K562 (cell line): ENCODE results near the gene ANTKMT. TPM values are rescaled to one million over a fixed set of nuclear protein-coding genes. Genes with fewer than 3 reads are reported as not detected.

Experiments
- ADNP ChIP-seq: fragments of 200-800 bp; sonication (Bioruptor generic); IDR thresholded peaks from 2 replicates; pipeline ENCODE4 v1.6.1; 2016; ENCODE audit warnings: missing genetic modification characterization, missing compliant biosample characterization
- ESRRA ChIP-seq: fragments of 450-650 bp; IDR thresholded peaks from 2 replicates; pipeline ENCODE4 v1.6.1; 2014; ENCODE audit warnings: low read depth, mild to moderate bottlenecking, moderate library complexity, borderline replicate concordance
- GATAD2B ChIP-seq: fragments of 450-650 bp; IDR thresholded peaks from 2 replicates; pipeline ENCODE4 v1.6.1; 2017; ENCODE audit warnings: mild to moderate bottlenecking, borderline replicate concordance
- HEY1 ChIP-seq: fragments of 250-450 bp; sonication (Bioruptor Pico); IDR thresholded peaks from 2 replicates; pipeline ENCODE4 v1.5.0; 2020; ENCODE audit warnings: mild to moderate bottlenecking, moderate library complexity, borderline replicate concordance
- HMGN3 ChIP-seq: IDR thresholded peaks from 2 replicates; pipeline ENCODE4 v1.6.1; 2011; ENCODE audit warnings: borderline replicate concordance, low read depth, mild to moderate bottlenecking, mixed read lengths, low read length; ENCODE audit not compliant: insufficient read length; ENCODE audit errors: extremely low read depth
- HSF4 ChIP-seq: fragments of 250-450 bp; sonication (Bioruptor Pico); IDR thresholded peaks from 2 replicates; pipeline ENCODE4 v2.1.2; 2022; ENCODE audit warnings: mild to moderate bottlenecking, moderate library complexity, borderline replicate concordance
- JUNB ChIP-seq: fragments of 450-650 bp; formaldehyde crosslinking; conservative IDR thresholded peaks from 2 replicates; pipeline ENCODE4 v1.4.0; 2020; ENCODE audit warnings: mild to moderate bottlenecking
- LCOR ChIP-seq: sonication (generic); formaldehyde crosslinking; IDR thresholded peaks from 2 replicates; pipeline ENCODE4 v1.8.0; 2022; ENCODE audit warnings: mild to moderate bottlenecking, missing genetic modification reagents
- NFIC ChIP-seq: fragments of 450-650 bp; IDR thresholded peaks from 2 replicates; pipeline ENCODE4 v1.6.1; 2017; ENCODE audit warnings: mild to moderate bottlenecking, inconsistent platforms
- NONO ChIP-seq, 2 experiments: fragments of 200-400 bp in 1 of 2; fragments of 450-650 bp in 1 of 2; formaldehyde crosslinking in 1 of 2; IDR thresholded peaks; 2 replicates each; pipeline ENCODE4 v1.6.1; 2017; ENCODE audit warnings: low read depth in 2 of 2, mild to moderate bottlenecking in 2 of 2, moderate library complexity in 2 of 2, low read length in 1 of 2
- RFX1 ChIP-seq: fragments of 450-650 bp; IDR thresholded peaks from 2 replicates; pipeline ENCODE4 v1.6.1; 2016; ENCODE audit warnings: mild to moderate bottlenecking, moderate library complexity
- SMARCA4 ChIP-seq: fragments of 450-650 bp; IDR thresholded peaks from 2 replicates; pipeline ENCODE4 v1.6.1; 2016
- SMARCB1 ChIP-seq: IDR thresholded peaks from 2 replicates; pipeline ENCODE4 v1.6.1; 2011; ENCODE audit warnings: improper control_type of control experiment, low read depth; ENCODE audit not compliant: insufficient read length
- SUPT5H ChIP-seq: fragments of 450-650 bp; IDR thresholded peaks from 2 replicates; pipeline ENCODE4 v1.6.1; 2016
- TAF1 ChIP-seq: IDR thresholded peaks from 2 replicates; pipeline ENCODE4 v1.6.1; 2011; ENCODE audit warnings: mild to moderate bottlenecking, low read length, moderate library complexity; ENCODE audit not compliant: insufficient read depth, control insufficient read depth, severe bottlenecking; ENCODE audit errors: extremely low read depth
- ZBED1 ChIP-seq: IDR thresholded peaks from 2 replicates; pipeline ENCODE4 v1.6.1; 2014
- ZNF707 ChIP-seq: fragments of 250-450 bp; sonication (Bioruptor Pico); conservative IDR thresholded peaks from 2 replicates; pipeline ENCODE4 v1.8.0; 2022; ENCODE audit warnings: inconsistent platforms, mild to moderate bottlenecking, moderate library complexity
- ZNF75A ChIP-seq: fragments of 450-650 bp; formaldehyde crosslinking; IDR thresholded peaks from 2 replicates; pipeline ENCODE4 v1.4.0; 2020; ENCODE audit warnings: mild to moderate bottlenecking
- polyA plus RNA-seq, 8 experiments: library from polyadenylated mRNA; depleted of rRNA in 4 of 8; stranded (reverse) in 5 of 8; unstranded in 3 of 8; fragments of >200 nt; fragmentation: Nextera tagmentation in 2 of 8; fragmentation: Illumina TruSeq in 1 of 8; extraction: Ambion mirVana in 2 of 8; extraction: Trizol in 1 of 8; gene quantifications; 2 replicates each; pipeline versions ENCODE4 v1.2.1 to v1.2.3, GENCODE V29; 2011 to 2014; ENCODE audit warnings: inconsistent platforms in 1 of 8, missing spikeins in 1 of 8
- total RNA-seq, 7 experiments: library from RNA; depleted of rRNA in 6 of 7; stranded (reverse); fragments of >200 nt in 6 of 7; fragmentation: Illumina TruSeq in 2 of 7; extraction: Trizol in 2 of 7; gene quantifications; 2 replicates each; pipeline versions ENCODE4 v1.2.1 to v1.2.3, GENCODE V29; 2011 to 2021; ENCODE audit warnings: low replicate concordance in 1 of 7
- TF ChIP-seq, protein P1 (sequence below): sonication (generic); formaldehyde crosslinking; IDR thresholded peaks from 2 replicates; pipeline ENCODE4 v1.8.0; 2022; ENCODE audit warnings: missing genetic modification reagents, mild to moderate bottlenecking, borderline replicate concordance
- TF ChIP-seq, protein P2 (sequence below): fragments of 250-450 bp; sonication (Bioruptor Pico); IDR thresholded peaks from 2 replicates; pipeline ENCODE4 v1.5.0; 2020; ENCODE audit warnings: mild to moderate bottlenecking
- TF ChIP-seq, protein P3 (sequence below): fragments of 450-650 bp; IDR thresholded peaks from 2 replicates; pipeline ENCODE4 v1.6.1; 2016; ENCODE audit warnings: missing biosample characterization, missing genetic modification characterization
- TF ChIP-seq, protein P4 (sequence below): fragments of 450-650 bp; formaldehyde crosslinking; IDR thresholded peaks from 2 replicates; pipeline ENCODE4 v1.4.0; 2022; ENCODE audit warnings: missing genetic modification characterization
- TF ChIP-seq, protein P5 (sequence below): sonication (generic); formaldehyde crosslinking; IDR thresholded peaks from 2 replicates; pipeline ENCODE4 v1.8.1; 2023; ENCODE audit warnings: mild to moderate bottlenecking, missing genetic modification reagents

ANTKMT gene
- total and polyA plus RNA-seq, 9 of the 15 experiments (the other 6 are each of a cell fraction or from before 2014, with no cell fraction given), result 0.58 to 217 (median 19.1) TPM

DNA sequence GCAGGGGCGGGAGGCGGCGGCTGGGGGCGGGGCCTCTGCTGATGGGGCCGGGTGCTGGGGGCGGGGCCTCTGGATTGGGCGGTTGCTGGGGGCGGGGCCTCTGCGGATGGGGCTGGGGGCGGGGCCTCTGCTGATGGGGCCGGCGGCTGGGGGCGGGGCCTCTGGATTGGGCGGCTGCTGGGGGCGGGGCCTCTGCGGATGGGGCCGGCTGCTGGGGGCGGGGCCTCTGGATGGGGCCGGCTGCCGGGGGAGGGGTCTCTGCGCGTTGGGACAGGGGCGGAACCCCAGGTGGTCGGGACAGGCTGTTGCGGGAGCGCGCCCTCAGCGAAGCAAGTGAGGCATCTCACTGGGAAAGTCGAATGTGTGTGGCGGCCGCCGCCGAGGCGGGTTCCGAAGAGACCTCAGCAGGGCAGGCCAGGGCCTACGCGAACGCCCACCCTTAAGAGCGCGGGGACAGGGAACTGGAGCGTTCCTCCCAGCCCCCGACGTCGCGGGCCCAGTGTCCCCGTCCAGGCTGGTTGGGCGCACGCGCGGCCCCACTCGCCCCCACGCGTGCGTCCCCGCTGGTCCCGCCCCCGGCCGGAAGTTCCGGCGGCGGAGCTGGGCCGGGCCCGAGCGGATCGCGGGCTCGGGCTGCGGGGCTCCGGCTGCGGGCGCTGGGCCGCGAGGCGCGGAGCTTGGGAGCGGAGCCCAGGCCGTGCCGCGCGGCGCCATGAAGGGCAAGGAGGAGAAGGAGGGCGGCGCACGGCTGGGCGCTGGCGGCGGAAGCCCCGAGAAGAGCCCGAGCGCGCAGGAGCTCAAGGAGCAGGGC lies 40.9 kb upstream of the ANTKMT start, which contains the start of gene STUB1 (continued):
- TF ChIP-seq JUNB (CRISPR knock-in tag), result no peak
- TF ChIP-seq LCOR (CRISPR knock-in tag), result no peak
- peak; percentile 23 for TF ChIP-seq SUPT5H
- peak in 1 of 2 experiments; percentile 56; a peak in 2 of 4 replicates for TF ChIP-seq NONO (IDR thresholded peaks at IDR 0.05; ENCODE audit: low read depth in 2 of 2, low read length in 1 of 2)
- TF ChIP-seq, protein P1, sequence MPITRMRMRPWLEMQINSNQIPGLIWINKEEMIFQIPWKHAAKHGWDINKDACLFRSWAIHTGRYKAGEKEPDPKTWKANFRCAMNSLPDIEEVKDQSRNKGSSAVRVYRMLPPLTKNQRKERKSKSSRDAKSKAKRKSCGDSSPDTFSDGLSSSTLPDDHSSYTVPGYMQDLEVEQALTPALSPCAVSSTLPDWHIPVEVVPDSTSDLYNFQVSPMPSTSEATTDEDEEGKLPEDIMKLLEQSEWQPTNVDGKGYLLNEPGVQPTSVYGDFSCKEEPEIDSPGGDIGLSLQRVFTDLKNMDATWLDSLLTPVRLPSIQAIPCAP, result no peak
- TF ChIP-seq RFX1, result no peak
- TF ChIP-seq NFIC, result peak; percentile 87
- no peak for TF ChIP-seq ZNF75A (CRISPR knock-in tag)
- TF ChIP-seq HEY1, result no peak
- no peak for TF ChIP-seq SMARCA4
- TF ChIP-seq, protein P2, sequence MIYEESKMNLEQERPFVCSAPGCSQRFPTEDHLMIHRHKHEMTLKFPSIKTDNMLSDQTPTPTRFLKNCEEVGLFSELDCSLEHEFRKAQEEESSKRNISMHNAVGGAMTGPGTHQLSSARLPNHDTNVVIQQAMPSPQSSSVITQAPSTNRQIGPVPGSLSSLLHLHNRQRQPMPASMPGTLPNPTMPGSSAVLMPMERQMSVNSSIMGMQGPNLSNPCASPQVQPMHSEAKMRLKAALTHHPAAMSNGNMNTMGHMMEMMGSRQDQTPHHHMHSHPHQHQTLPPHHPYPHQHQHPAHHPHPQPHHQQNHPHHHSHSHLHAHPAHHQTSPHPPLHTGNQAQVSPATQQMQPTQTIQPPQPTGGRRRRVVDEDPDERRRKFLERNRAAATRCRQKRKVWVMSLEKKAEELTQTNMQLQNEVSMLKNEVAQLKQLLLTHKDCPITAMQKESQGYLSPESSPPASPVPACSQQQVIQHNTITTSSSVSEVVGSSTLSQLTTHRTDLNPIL, result no peak
- TF ChIP-seq, protein P3, sequence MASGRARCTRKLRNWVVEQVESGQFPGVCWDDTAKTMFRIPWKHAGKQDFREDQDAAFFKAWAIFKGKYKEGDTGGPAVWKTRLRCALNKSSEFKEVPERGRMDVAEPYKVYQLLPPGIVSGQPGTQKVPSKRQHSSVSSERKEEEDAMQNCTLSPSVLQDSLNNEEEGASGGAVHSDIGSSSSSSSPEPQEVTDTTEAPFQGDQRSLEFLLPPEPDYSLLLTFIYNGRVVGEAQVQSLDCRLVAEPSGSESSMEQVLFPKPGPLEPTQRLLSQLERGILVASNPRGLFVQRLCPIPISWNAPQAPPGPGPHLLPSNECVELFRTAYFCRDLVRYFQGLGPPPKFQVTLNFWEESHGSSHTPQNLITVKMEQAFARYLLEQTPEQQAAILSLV, result no peak
- peak; percentile 39 for TF ChIP-seq TAF1
- no peak for TF ChIP-seq SMARCB1
- TF ChIP-seq ESRRA, result no peak
- TF ChIP-seq, protein P4, sequence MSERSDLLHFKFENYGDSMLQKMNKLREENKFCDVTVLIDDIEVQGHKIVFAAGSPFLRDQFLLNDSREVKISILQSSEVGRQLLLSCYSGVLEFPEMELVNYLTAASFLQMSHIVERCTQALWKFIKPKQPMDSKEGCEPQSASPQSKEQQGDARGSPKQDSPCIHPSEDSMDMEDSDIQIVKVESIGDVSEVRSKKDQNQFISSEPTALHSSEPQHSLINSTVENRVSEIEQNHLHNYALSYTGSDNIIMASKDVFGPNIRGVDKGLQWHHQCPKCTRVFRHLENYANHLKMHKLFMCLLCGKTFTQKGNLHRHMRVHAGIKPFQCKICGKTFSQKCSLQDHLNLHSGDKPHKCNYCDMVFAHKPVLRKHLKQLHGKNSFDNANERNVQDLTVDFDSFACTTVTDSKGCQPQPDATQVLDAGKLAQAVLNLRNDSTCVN (CRISPR knock-in tag), result no peak
- TF ChIP-seq, protein P5, sequence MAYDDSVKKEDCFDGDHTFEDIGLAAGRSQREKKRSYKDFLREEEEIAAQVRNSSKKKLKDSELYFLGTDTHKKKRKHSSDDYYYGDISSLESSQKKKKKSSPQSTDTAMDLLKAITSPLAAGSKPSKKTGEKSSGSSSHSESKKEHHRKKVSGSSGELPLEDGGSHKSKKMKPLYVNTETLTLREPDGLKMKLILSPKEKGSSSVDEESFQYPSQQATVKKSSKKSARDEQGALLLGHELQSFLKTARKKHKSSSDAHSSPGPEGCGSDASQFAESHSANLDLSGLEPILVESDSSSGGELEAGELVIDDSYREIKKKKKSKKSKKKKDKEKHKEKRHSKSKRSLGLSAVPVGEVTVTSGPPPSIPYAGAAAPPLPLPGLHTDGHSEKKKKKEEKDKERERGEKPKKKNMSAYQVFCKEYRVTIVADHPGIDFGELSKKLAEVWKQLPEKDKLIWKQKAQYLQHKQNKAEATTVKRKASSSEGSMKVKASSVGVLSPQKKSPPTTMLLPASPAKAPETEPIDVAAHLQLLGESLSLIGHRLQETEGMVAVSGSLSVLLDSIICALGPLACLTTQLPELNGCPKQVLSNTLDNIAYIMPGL, result no peak
- TF ChIP-seq ADNP (tag), result no peak
- TF ChIP-seq ZBED1, result no peak
- peak; percentile 93 for TF ChIP-seq GATAD2B
- no peak for TF ChIP-seq HSF4
- TF ChIP-seq HMGN3, result peak; percentile 34
- no peak for TF ChIP-seq ZNF707 (CRISPR knock-in tag)
